H9 (cell line): ENCODE results near the gene FAM78A. TPM values are rescaled to one million over a fixed set of nuclear protein-coding genes. Genes with fewer than 3 reads are reported as not detected.
"Not testable (repeated sequence)": the region's sequence is repeated elsewhere in the genome, so short reads cannot be mapped to it uniquely, and the experiment has no call there.

Source experiments
- DNase-seq: peaks from one replicate; pipeline ENCODE4 v3.0.0-alpha.2; 2017
- H2AFZ ChIP-seq: one replicate; pipeline ENCODE4 v1.6.1; 2013; ENCODE audit warnings: mild to moderate bottlenecking, low read length, control low read depth, moderate library complexity
- H2AK5ac ChIP-seq: 2 replicates; pipeline ENCODE4 v1.6.1; 2013; ENCODE audit warnings: low read length, control low read depth, mixed read lengths; ENCODE audit not compliant: insufficient read length
- H2BK120ac ChIP-seq: one replicate; pipeline ENCODE4 v1.6.1; 2013; ENCODE audit warnings: low read depth, mild to moderate bottlenecking, low read length, control low read depth, inconsistent platforms; ENCODE audit not compliant: poor library complexity, severe bottlenecking
- H2BK12ac ChIP-seq: 2 replicates; pipeline ENCODE4 v1.6.1; 2013; ENCODE audit warnings: low read length, control low read depth, mixed read lengths, low read depth; ENCODE audit not compliant: insufficient read length
- H2BK15ac ChIP-seq: 2 replicates; pipeline ENCODE4 v1.6.1; 2013; ENCODE audit warnings: low read depth, low read length, control low read depth
- H2BK20ac ChIP-seq: one replicate; pipeline ENCODE4 v1.6.1; 2013; ENCODE audit warnings: low read depth, mild to moderate bottlenecking, low read length, control low read depth, inconsistent platforms; ENCODE audit not compliant: poor library complexity, severe bottlenecking
- H2BK5ac ChIP-seq: 2 replicates; pipeline ENCODE4 v1.6.1; 2013; ENCODE audit warnings: low read length, control low read depth, mixed read lengths; ENCODE audit not compliant: insufficient read length
- H3K14ac ChIP-seq: 2 replicates; pipeline ENCODE4 v1.6.1; 2013; ENCODE audit warnings: low read length, control low read depth; ENCODE audit not compliant: insufficient read depth
- H3K18ac ChIP-seq: 2 replicates; pipeline ENCODE4 v1.6.1; 2013; ENCODE audit warnings: low read depth, mild to moderate bottlenecking, mixed read lengths, low read length, control low read depth; ENCODE audit not compliant: insufficient read length
- H3K23ac ChIP-seq: 2 replicates; pipeline ENCODE4 v1.6.1; 2013; ENCODE audit warnings: low read length, control low read depth, mixed read lengths, low read depth; ENCODE audit not compliant: insufficient read length
- H3K23me2 ChIP-seq: 2 replicates; pipeline ENCODE4 v1.6.1; 2013; ENCODE audit warnings: low read depth, mild to moderate bottlenecking, mixed read lengths, low read length, control low read depth; ENCODE audit not compliant: insufficient read length, poor library complexity, severe bottlenecking
- H3K27ac ChIP-seq: 2 replicates; pipeline ENCODE4 v1.5.1; 2013; ENCODE audit warnings: low read length, control low read depth, mixed read lengths, low read depth; ENCODE audit not compliant: insufficient read length
- H3K27me3 ChIP-seq: 2 replicates; pipeline ENCODE4 v1.6.1; 2013; ENCODE audit warnings: low read length, control low read depth, inconsistent platforms; ENCODE audit not compliant: insufficient read depth
- H3K4ac ChIP-seq: 2 replicates; pipeline ENCODE4 v1.6.1; 2013; ENCODE audit warnings: low read depth, mild to moderate bottlenecking, control low read depth, inconsistent platforms, low read length, moderate library complexity
- H3K4me1 ChIP-seq: 2 replicates; pipeline ENCODE4 v1.6.1; 2013; ENCODE audit warnings: low read length, control low read depth, inconsistent platforms; ENCODE audit not compliant: insufficient read depth
- H3K4me2 ChIP-seq: 2 replicates; pipeline ENCODE4 v1.6.1; 2013; ENCODE audit warnings: low read length, control low read depth, mixed read lengths; ENCODE audit not compliant: insufficient read length, insufficient read depth
- H3K56ac ChIP-seq: 2 replicates; pipeline ENCODE4 v1.6.1; 2013; ENCODE audit warnings: low read depth, mild to moderate bottlenecking, mixed read lengths, low read length, control low read depth; ENCODE audit not compliant: insufficient read length
- H3K79me1 ChIP-seq: 2 replicates; pipeline ENCODE4 v1.6.1; 2013; ENCODE audit warnings: low read depth, mild to moderate bottlenecking, moderate library complexity, low read length, control low read depth, inconsistent platforms; ENCODE audit not compliant: insufficient read depth, poor library complexity, severe bottlenecking
- H3K79me2 ChIP-seq: 2 replicates; pipeline ENCODE4 v1.6.1; 2013; ENCODE audit warnings: low read length, control low read depth, inconsistent platforms; ENCODE audit not compliant: insufficient read depth
- H3K9ac ChIP-seq: 2 replicates; pipeline ENCODE4 v1.6.1; 2013; ENCODE audit warnings: low read length, control low read depth, mixed read lengths; ENCODE audit not compliant: insufficient read length; ENCODE audit errors: extremely low read depth
- H3K9me3 ChIP-seq: one replicate; pipeline ENCODE4 v1.6.1; 2013; ENCODE audit warnings: low read depth, low read length, inconsistent platforms; ENCODE audit not compliant: control insufficient read depth
- H3T11ph ChIP-seq: one replicate; pipeline ENCODE4 v1.6.1; 2013; ENCODE audit warnings: mild to moderate bottlenecking, low read length, control low read depth, inconsistent platforms
- H4K20me1 ChIP-seq: one replicate; pipeline ENCODE4 v1.6.1; 2013; ENCODE audit not compliant: control insufficient read depth, insufficient read length, insufficient read depth
- H4K5ac ChIP-seq: 2 replicates; pipeline ENCODE4 v1.6.1; 2013; ENCODE audit warnings: low read depth, mild to moderate bottlenecking, mixed read lengths, low read length, control low read depth; ENCODE audit not compliant: insufficient read length
- H4K8ac ChIP-seq: replicated peaks from 2 replicates; pipeline ENCODE4 v1.6.1; 2013; ENCODE audit warnings: low read length, control low read depth, mixed read lengths, low read depth; ENCODE audit not compliant: insufficient read length
- H4K91ac ChIP-seq: 2 replicates; pipeline ENCODE4 v1.6.1; 2013; ENCODE audit warnings: low read depth, mild to moderate bottlenecking, moderate library complexity, mixed read lengths, low read length, control low read depth; ENCODE audit not compliant: insufficient read length
- H3K27ac Mint-ChIP-seq, 3 experiments: 2 replicates in 2 of 3; 3 replicates in 1 of 3; pipeline ENCODE4 v1.8.0; 2020 to 2021; ENCODE audit warnings: mixed read lengths in 3 of 3, mild to moderate bottlenecking in 1 of 3, moderate library complexity in 1 of 3
- H3K27me3 Mint-ChIP-seq: 2 replicates; pipeline ENCODE4 v1.8.0; 2021; ENCODE audit warnings: low read depth, mild to moderate bottlenecking, moderate library complexity, mixed read lengths
- H3K36me3 Mint-ChIP-seq, 3 experiments: 2 replicates in 2 of 3; 3 replicates in 1 of 3; pipeline ENCODE4 v1.8.0; 2020 to 2021; ENCODE audit warnings: low read depth in 3 of 3, mixed read lengths in 3 of 3; ENCODE audit not compliant: insufficient read depth in 1 of 3
- H3K4me1 Mint-ChIP-seq, 2 experiments: 2 replicates each; pipeline ENCODE4 v1.8.0; 2020; ENCODE audit warnings: mixed read lengths in 2 of 2
- H3K4me3 Mint-ChIP-seq, 2 experiments: 2 replicates in 1 of 2; 3 replicates in 1 of 2; pipeline ENCODE4 v1.8.0; 2020 to 2021; ENCODE audit warnings: mild to moderate bottlenecking in 2 of 2, mixed read lengths in 2 of 2, moderate library complexity in 1 of 2
- H3K9me3 Mint-ChIP-seq, 2 experiments: 2 replicates in 1 of 2; 3 replicates in 1 of 2; pipeline ENCODE4 v1.8.0; 2020; ENCODE audit warnings: mild to moderate bottlenecking in 2 of 2, mixed read lengths in 2 of 2, moderate library complexity in 1 of 2
- WGBS: extraction: QIAGEN DNeasy Blood & Tissue Kit; methylation state at CpG from one replicate; pipeline ENCODE4 v1.1.7; 2013; ENCODE audit warnings: missing lambda C conversion rate, low lambda C conversion rate, mixed read lengths; ENCODE audit not compliant: insufficient read length; ENCODE audit errors: extremely low coverage; 5-methylcytosine and 5-hydroxymethylcytosine counted together
- total RNA-seq: library from RNA; stranded (reverse); gene quantifications from 2 replicates; pipeline ENCODE4 v1.2.1, GENCODE V29; 2021
- TF ChIP-seq, protein P1 (sequence below): fragments of 200-600 bp; sonication (generic); conservative IDR thresholded peaks from 3 replicates; pipeline ENCODE4 v1.8.0; 2021; ENCODE audit warnings: antibody characterized with exemption, mild to moderate bottlenecking

FAM78A gene
- total RNA-seq, 1 experiment from 2014 or later: 1.9 TPM

DNA sequence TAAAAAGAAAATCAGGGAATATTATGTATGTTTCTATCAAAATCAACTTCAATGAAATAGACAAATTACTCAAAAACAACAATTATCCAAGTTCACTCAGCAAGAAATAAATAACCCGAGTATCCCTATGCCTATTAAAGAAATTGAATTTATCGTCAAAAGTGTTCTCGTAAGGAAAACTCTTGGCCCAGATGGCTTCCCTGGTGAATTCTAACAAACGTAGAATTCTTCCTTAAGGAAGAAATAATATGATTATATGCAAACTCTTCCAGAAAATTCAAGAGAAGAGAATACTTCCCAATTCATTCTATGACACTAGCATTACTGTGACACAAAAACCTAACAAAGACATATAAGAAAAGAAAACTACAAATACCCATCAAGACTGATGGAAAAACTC is 29.7 kb downstream of the FAM78A start:
- H3K4me1 Mint-ChIP-seq: no peaks in the 10 kb centered on the region
- Histone ChIP-seq H3K27ac (no peak overlapping the region), H2AK5ac (no peak overlapping the region), H2BK15ac (no peak overlapping the region), H3K4me2 (no peak overlapping the region), H2AFZ (no peak overlapping the region), H2BK12ac (no peak overlapping the region), H4K5ac (no peak overlapping the region), H4K91ac (no peak overlapping the region), H2BK5ac (no peak overlapping the region), H2BK120ac (no peak overlapping the region), H3K79me1 (no peaks in the 10 kb centered on the region), H3K4me1 (no peaks in the 10 kb centered on the region), H2BK20ac (no peak overlapping the region), H3K56ac (no peak overlapping the region), H4K8ac (no peak overlapping the region), H3K9me3 (no peaks in the 10 kb centered on the region), H3K79me2 (no peaks in the 10 kb centered on the region), H3K4ac (no peak overlapping the region), H3K27me3 (no peaks in the 10 kb centered on the region), H4K20me1 (no peaks in the 10 kb centered on the region), H3K9ac (no peak overlapping the region), H3K23me2 (no peaks in the 10 kb centered on the region), H3K18ac (no peak overlapping the region), H3K14ac (no peak overlapping the region), H3T11ph (no peak overlapping the region), H3K23ac (no peak overlapping the region)
- peaks cover 6 to 8% of the 10 kb centered on the region in 2 experiments for H3K9me3 Mint-ChIP-seq
- TF ChIP-seq, protein P1, sequence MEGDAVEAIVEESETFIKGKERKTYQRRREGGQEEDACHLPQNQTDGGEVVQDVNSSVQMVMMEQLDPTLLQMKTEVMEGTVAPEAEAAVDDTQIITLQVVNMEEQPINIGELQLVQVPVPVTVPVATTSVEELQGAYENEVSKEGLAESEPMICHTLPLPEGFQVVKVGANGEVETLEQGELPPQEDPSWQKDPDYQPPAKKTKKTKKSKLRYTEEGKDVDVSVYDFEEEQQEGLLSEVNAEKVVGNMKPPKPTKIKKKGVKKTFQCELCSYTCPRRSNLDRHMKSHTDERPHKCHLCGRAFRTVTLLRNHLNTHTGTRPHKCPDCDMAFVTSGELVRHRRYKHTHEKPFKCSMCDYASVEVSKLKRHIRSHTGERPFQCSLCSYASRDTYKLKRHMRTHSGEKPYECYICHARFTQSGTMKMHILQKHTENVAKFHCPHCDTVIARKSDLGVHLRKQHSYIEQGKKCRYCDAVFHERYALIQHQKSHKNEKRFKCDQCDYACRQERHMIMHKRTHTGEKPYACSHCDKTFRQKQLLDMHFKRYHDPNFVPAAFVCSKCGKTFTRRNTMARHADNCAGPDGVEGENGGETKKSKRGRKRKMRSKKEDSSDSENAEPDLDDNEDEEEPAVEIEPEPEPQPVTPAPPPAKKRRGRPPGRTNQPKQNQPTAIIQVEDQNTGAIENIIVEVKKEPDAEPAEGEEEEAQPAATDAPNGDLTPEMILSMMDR: no peak
- no peak overlapping the region for H3K27ac Mint-ChIP-seq
- H3K36me3 Mint-ChIP-seq: peaks cover 1 to 6% (median 3%) of the 10 kb centered on the region in 3 experiments; a peak in 5 of 7 replicates
- WGBS: no CpG with 5 or more reads among the region's 4 CpGs
- no peak for DNase-seq
- H3K4me3 Mint-ChIP-seq: no peak overlapping the region
- no peaks in the 10 kb centered on the region for H3K27me3 Mint-ChIP-seq

DNA sequence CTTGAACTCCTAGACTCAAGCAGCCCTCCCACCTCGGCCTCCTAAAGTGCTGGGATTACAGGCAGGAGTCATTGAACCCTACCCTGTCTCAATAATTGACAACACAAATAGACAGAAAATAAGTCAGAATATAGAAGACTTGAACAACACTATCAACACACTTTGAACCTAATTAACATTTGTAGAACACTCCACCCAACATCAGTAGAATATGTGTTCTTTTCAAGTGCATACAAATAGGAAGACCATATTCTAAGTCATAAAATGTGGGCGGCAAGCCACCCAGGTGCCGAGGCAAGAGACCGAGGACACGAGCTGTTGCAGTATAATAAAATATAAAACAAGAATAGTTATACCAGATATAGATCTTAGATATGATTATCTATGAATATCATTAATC is 32.0 kb downstream of the FAM78A start:
- not testable (repeated sequence) for H4K8ac ChIP-seq, H3K56ac ChIP-seq, H2BK15ac ChIP-seq, H4K20me1 ChIP-seq, H3K9me3 Mint-ChIP-seq, H2BK5ac ChIP-seq, H3K14ac ChIP-seq, H2BK12ac ChIP-seq, H3K4me1 ChIP-seq, H3K27ac Mint-ChIP-seq, H3K4me1 Mint-ChIP-seq, H3K27me3 ChIP-seq, H3K27me3 Mint-ChIP-seq, H2BK120ac ChIP-seq, H3K23me2 ChIP-seq, H3K9ac ChIP-seq, H3K4me3 Mint-ChIP-seq, H2BK20ac ChIP-seq, H3K27ac ChIP-seq, H3T11ph ChIP-seq, H3K4me2 ChIP-seq, H2AK5ac ChIP-seq, H3K36me3 Mint-ChIP-seq, H3K79me2 ChIP-seq, H2AFZ ChIP-seq, H4K5ac ChIP-seq, H3K79me1 ChIP-seq, H3K23ac ChIP-seq, H4K91ac ChIP-seq, H3K4ac ChIP-seq, H3K9me3 ChIP-seq, H3K18ac ChIP-seq, DNase-seq
- no CpG with 5 or more reads among the region's 5 CpGs for WGBS
